ENCODE results near the gene CETN1. TPM values are rescaled to one million over a fixed set of nuclear protein-coding genes. Genes with fewer than 3 reads are reported as not detected.

Gene CETN1
- polyA plus RNA-seq, 3 donors, result not detected

- 94% methylated on average over 4 of the region's 5 CpGs for WGBS (ENCODE audit: insufficient coverage)
- Mint-ChIP-seq H3K4me3 (no peak overlapping the region), H3K9me3 (no peaks in the 10 kb centered on the region), H3K27ac (peak overlapping the region in 1 of 7 donors; percentile 26), H3K4me1 (peaks cover 20% of the 10 kb centered on the region), H3K27me3 (ENCODE audit: low read depth in 3 of 3) (peaks cover 4 to 12% (median 6%) of the 10 kb centered on the region in 3 donors), H3K36me3 (no peaks in the 10 kb centered on the region)
- no peaks in the 10 kb centered on the region for H3K9me3 ChIP-seq (replicated peaks in 1 of 2; ENCODE audit: control insufficient read depth in 1 of 2, insufficient read depth in 1 of 2, low read length in 2 of 2)
- H3K4me2 ChIP-seq (replicated peaks; ENCODE audit: extremely low read depth, low read length, poor library complexity, severe bottlenecking), result no peak overlapping the region
- intact Hi-C loops (cut with micrococcal nuclease), result loop anchor here (5.0 to 10.0 kb wide), 4 partner anchors 124 to 351 kb away; partner anchors contain the start of gene THOC1 (in 1 of the 2)
- peaks cover 21 to 25% of the 10 kb centered on the region in 2 donors for H3K4me1 ChIP-seq (ENCODE audit: control insufficient read depth in 1 of 2, insufficient read depth in 2 of 2, low read length in 2 of 2)
- H3K27me3 ChIP-seq (ENCODE audit: control insufficient read depth in 2 of 2, insufficient read depth in 2 of 2, low read length in 2 of 2), result peaks cover under 1 to 4% of the 10 kb centered on the region in 2 donors
- no peak overlapping the region for H3K9ac ChIP-seq (ENCODE audit: insufficient read depth, low read length, poor library complexity, severe bottlenecking)
- H3K79me2 ChIP-seq (ENCODE audit: insufficient read depth, low read length), result no peaks in the 10 kb centered on the region
- DNase-seq, result no peak
- TF ChIP-seq CTCF (IDR thresholded peaks at IDR 0.05), result no peak
- H4K20me1 ChIP-seq (ENCODE audit: insufficient read depth, low read length), result no peaks in the 10 kb centered on the region
- H3K4me3 ChIP-seq (replicated peaks in 1 of 3; ENCODE audit: low read depth in 2 of 3, low read length in 3 of 3), result no peak overlapping the region
- H3K36me3 ChIP-seq (replicated peaks in 1 of 2; ENCODE audit: control insufficient read depth in 1 of 2, insufficient read depth in 2 of 2, low read length in 2 of 2), result no peaks in the 10 kb centered on the region
- no peak overlapping the region for H3K27ac ChIP-seq (ENCODE audit: low read depth in 1 of 2, low read length in 2 of 2)
- no peak overlapping the region for H2AFZ ChIP-seq (ENCODE audit: insufficient read depth, low read depth, low read length, poor library complexity, severe bottlenecking)
Measured at GRCh38 chr18:618618-619017, 38.4 kb downstream of the CETN1 start.

GRCh38 chr18:621291-622043 is 41.3 kb downstream of the CETN1 start:
- H3K27me3 ChIP-seq (ENCODE audit: control insufficient read depth in 2 of 2, insufficient read depth in 2 of 2, low read length in 2 of 2), result peaks cover 4 to 5% of the 10 kb centered on the region in 2 donors
- no peaks in the 10 kb centered on the region for H3K4me1 ChIP-seq (ENCODE audit: control insufficient read depth in 1 of 2, insufficient read depth in 2 of 2, low read length in 2 of 2)
- Mint-ChIP-seq H3K4me1 (no peaks in the 10 kb centered on the region), H3K9me3 (no peaks in the 10 kb centered on the region), H3K27me3 (ENCODE audit: low read depth in 3 of 3) (peaks cover 7 to 14% (median 7%) of the 10 kb centered on the region in 3 donors), H3K27ac (no peak overlapping the region), H3K36me3 (no peaks in the 10 kb centered on the region), H3K4me3 (no peak overlapping the region)
- no peak overlapping the region for H3K27ac ChIP-seq (ENCODE audit: low read depth in 1 of 2, low read length in 2 of 2)
- no peak overlapping the region for H2AFZ ChIP-seq (ENCODE audit: insufficient read depth, low read depth, low read length, poor library complexity, severe bottlenecking)
- no peaks in the 10 kb centered on the region for H3K9me3 ChIP-seq (replicated peaks in 1 of 2; ENCODE audit: control insufficient read depth in 1 of 2, insufficient read depth in 1 of 2, low read length in 2 of 2)
- no peak for TF ChIP-seq CTCF (IDR thresholded peaks at IDR 0.05)
- 100% methylated on average over 4 of the region's 7 CpGs for WGBS (ENCODE audit: insufficient coverage)
- no peaks in the 10 kb centered on the region for H3K79me2 ChIP-seq (ENCODE audit: insufficient read depth, low read length)
- H4K20me1 ChIP-seq (ENCODE audit: insufficient read depth, low read length), result no peaks in the 10 kb centered on the region
- intact Hi-C loops (cut with micrococcal nuclease), result no loop called here
- no peak overlapping the region for H3K4me2 ChIP-seq (replicated peaks; ENCODE audit: extremely low read depth, low read length, poor library complexity, severe bottlenecking)
- no peak overlapping the region for H3K9ac ChIP-seq (ENCODE audit: insufficient read depth, low read length, poor library complexity, severe bottlenecking)
- no peak for DNase-seq
- H3K4me3 ChIP-seq (replicated peaks in 1 of 3; ENCODE audit: low read depth in 2 of 3, low read length in 3 of 3), result no peak overlapping the region
- H3K36me3 ChIP-seq (replicated peaks in 1 of 2; ENCODE audit: control insufficient read depth in 1 of 2, insufficient read depth in 2 of 2, low read length in 2 of 2), result no peaks in the 10 kb centered on the region
